SU-DHL-6 (cell line): ENCODE results near the gene RPS6KA1.

Source experiments
- CTCF ChIP-seq: fragments of 200-600 bp; sonication (generic); IDR thresholded peaks from one replicate; pipeline ENCODE4 v1.5.1; 2017; ENCODE audit warnings: antibody characterized with exemption, mild to moderate bottlenecking, low read length, moderate library complexity; ENCODE audit not compliant: insufficient read depth, poor library complexity, severe bottlenecking
- EZH2phosphoT487 ChIP-seq: fragments of 200-600 bp; sonication (generic), shearing (Covaris generic); conservative IDR thresholded peaks from 2 replicates; pipeline ENCODE4 v1.6.1; 2018; ENCODE audit warnings: mild to moderate bottlenecking, antibody characterized with exemption, low read length, moderate library complexity, mixed read lengths

- TF ChIP-seq CTCF = no peak
- TF ChIP-seq EZH2phosphoT487 = no peak
Measured at GRCh38 chr1:26518355-26518754, 11.2 kb upstream of the RPS6KA1 start.
